Lower lobe of right lung (tissue), 2 donors: ENCODE measurements around the gene OR2M3. TPM values are rescaled to one million over a fixed set of nuclear protein-coding genes. Genes with fewer than 3 reads are reported as not detected.

Experiments
- ATAC-seq, 2 donors: fragments of 200-7000 bp; cut with Tn5 transposase; one replicate each; pipeline ENCODE4 v1.9.1; 2020 to 2022; ENCODE audit warnings: mild to moderate bottlenecking in 2 of 2, moderate library complexity in 2 of 2
- DNase-seq: peaks from one replicate; pipeline ENCODE4 v3.0.0-alpha.2; 2020
- H3K27ac ChIP-seq: fragments of 200-600 bp; one replicate; pipeline ENCODE4 v1.8.0; 2022
- H3K27me3 ChIP-seq: fragments of 200-600 bp; one replicate; pipeline ENCODE4 v1.8.0; 2022; ENCODE audit warnings: low read depth
- H3K36me3 ChIP-seq: fragments of 200-600 bp; one replicate; pipeline ENCODE4 v1.8.0; 2022; ENCODE audit warnings: mild to moderate bottlenecking
- H3K4me1 ChIP-seq: fragments of 200-600 bp; one replicate; pipeline ENCODE4 v1.8.0; 2022
- H3K4me3 ChIP-seq: fragments of 200-600 bp; one replicate; pipeline ENCODE4 v1.8.0; 2022; ENCODE audit warnings: mild to moderate bottlenecking
- H3K9me3 ChIP-seq: fragments of 200-600 bp; one replicate; pipeline ENCODE4 v1.8.0; 2022
- CTCF ChIP-seq: fragments of 200-600 bp; IDR thresholded peaks from one replicate; pipeline ENCODE4 v1.8.0; 2022; ENCODE audit warnings: antibody characterized with exemption, mild to moderate bottlenecking
- intact Hi-C: fragments of 100-400 bp; cut with DNase I; formaldehyde crosslinking; loops from one replicate; pipeline ENCODE4 v1.11.0; 2022
- long read RNA-seq: library from polyadenylated mRNA; unstranded; transcript quantifications from one replicate; pipeline ENCODE4 v2.0.0, GENCODE V29; 2021
- total RNA-seq: library from RNA; stranded (reverse); fragmentation: NEBNext Ultra II Directional; extraction: Animal tissue kit (Norgen Biotek cat#: 25700); gene quantifications from one replicate; pipeline ENCODE4 v1.2.1, GENCODE V29; 2021
- donor health status: DM: no; HTN: yes; CAD: no; lungs with severe emphysema.

OR2M3 gene
- not detected for total RNA-seq
- long read RNA-seq = 0 reads

GRCh38 chr1:248196965-248197364 is at the start of gene OR2M3:
TSS of gene OR2M3 (plus strand) at chr1:248197265. CDS start at chr1:248203068, 5,803 bp downstream.
- ATAC-seq = no peak

GRCh38 chr1:248152056-248152827 is 44.8 kb upstream of the OR2M3 start:
- Histone ChIP-seq H3K4me3 (no peak overlapping the region), H3K9me3 (no peaks in the 10 kb centered on the region), H3K27me3 (no peaks in the 10 kb centered on the region), H3K27ac (no peak overlapping the region), H3K4me1 (no peaks in the 10 kb centered on the region), H3K36me3 (no peaks in the 10 kb centered on the region)
- no peak for TF ChIP-seq CTCF
- no peak for ATAC-seq
- intact Hi-C loops = no loop called here
- DNase-seq = no peak

More at GRCh38 chr1:248196965-248197364, at the start of gene OR2M3:
- Histone ChIP-seq H3K4me3 (no peak within 1 kb of the TSS), H3K27ac (no peak within 1 kb of the TSS), H3K4me1 (no peaks in the 10 kb centered on the region), H3K36me3 (no peaks in the 10 kb centered on the region), H3K27me3 (no peaks in the 10 kb centered on the region), H3K9me3 (peaks cover 11% of the 10 kb centered on the region)
- no peak for DNase-seq
- TF ChIP-seq CTCF = no peak
- intact Hi-C loops = no loop called here

GRCh38 chr1:248155927-248156326 is 41.1 kb upstream of the OR2M3 start:
- intact Hi-C loops = no loop called here
- Histone ChIP-seq H3K9me3 (no peaks in the 10 kb centered on the region), H3K4me3 (no peak overlapping the region), H3K27me3 (no peaks in the 10 kb centered on the region), H3K4me1 (no peaks in the 10 kb centered on the region), H3K36me3 (no peaks in the 10 kb centered on the region), H3K27ac (no peak overlapping the region)
- no peak for DNase-seq
- TF ChIP-seq CTCF = no peak
- ATAC-seq = no peak

GRCh38 chr1:248158758-248159157 is 38.3 kb upstream of the OR2M3 start:
- no peaks in the 10 kb centered on the region for H3K36me3 ChIP-seq
- no peaks in the 10 kb centered on the region for H3K4me1 ChIP-seq
- intact Hi-C loops = no loop called here
- no peaks in the 10 kb centered on the region for H3K27me3 ChIP-seq
- H3K27ac ChIP-seq = no peak overlapping the region
- no peaks in the 10 kb centered on the region for H3K9me3 ChIP-seq
- no peak for TF ChIP-seq CTCF
- DNase-seq = no peak
- no peak for ATAC-seq
- no peak overlapping the region for H3K4me3 ChIP-seq

- H3K4me1 ChIP-seq = no peaks in the 10 kb centered on the region
- DNase-seq = no peak
- no peak overlapping the region for H3K4me3 ChIP-seq
- no peak overlapping the region for H3K27ac ChIP-seq
- H3K27me3 ChIP-seq = no peaks in the 10 kb centered on the region
- no peak for TF ChIP-seq CTCF
- no peaks in the 10 kb centered on the region for H3K36me3 ChIP-seq
- intact Hi-C loops = no loop called here
- no peak for ATAC-seq
- H3K9me3 ChIP-seq = no peaks in the 10 kb centered on the region
These were observed 33.0 kb upstream of the OR2M3 start for GRCh38 chr1:248164031-248164430.
